IPS-20b (cell line): ENCODE data around the gene ITK.
"Not testable (repeated sequence)": the region's sequence is repeated elsewhere in the genome, so short reads cannot be mapped to it uniquely, and the experiment has no call there.

Experiments
- H3K27ac ChIP-seq: one replicate; pipeline ENCODE4 v1.5.1; 2013; ENCODE audit warnings: low read length
- H3K27me3 ChIP-seq: 2 replicates; pipeline ENCODE4 v1.6.1; 2013; ENCODE audit warnings: mild to moderate bottlenecking, low read length, inconsistent platforms; ENCODE audit not compliant: insufficient read depth
- H3K36me3 ChIP-seq: 2 replicates; pipeline ENCODE4 v1.6.1; 2013; ENCODE audit warnings: low read depth, mild to moderate bottlenecking, inconsistent platforms, low read length, moderate library complexity; ENCODE audit not compliant: insufficient read depth
- H3K4me1 ChIP-seq: 2 replicates; pipeline ENCODE4 v1.6.1; 2013; ENCODE audit warnings: mild to moderate bottlenecking, control low read depth, inconsistent platforms, low read length, moderate library complexity; ENCODE audit not compliant: insufficient read depth
- H3K4me3 ChIP-seq: 2 replicates; pipeline ENCODE4 v1.5.1; 2013; ENCODE audit warnings: mild to moderate bottlenecking, low read length, inconsistent platforms
- H3K9ac ChIP-seq: 2 replicates; pipeline ENCODE4 v1.6.1; 2013; ENCODE audit warnings: low read depth, mild to moderate bottlenecking, inconsistent platforms, low read length, moderate library complexity
- H3K9me3 ChIP-seq: 2 replicates; pipeline ENCODE4 v1.6.1; 2013; ENCODE audit warnings: mild to moderate bottlenecking, low read depth, low read length, inconsistent platforms; ENCODE audit not compliant: insufficient read depth

The ITK gene

DNA sequence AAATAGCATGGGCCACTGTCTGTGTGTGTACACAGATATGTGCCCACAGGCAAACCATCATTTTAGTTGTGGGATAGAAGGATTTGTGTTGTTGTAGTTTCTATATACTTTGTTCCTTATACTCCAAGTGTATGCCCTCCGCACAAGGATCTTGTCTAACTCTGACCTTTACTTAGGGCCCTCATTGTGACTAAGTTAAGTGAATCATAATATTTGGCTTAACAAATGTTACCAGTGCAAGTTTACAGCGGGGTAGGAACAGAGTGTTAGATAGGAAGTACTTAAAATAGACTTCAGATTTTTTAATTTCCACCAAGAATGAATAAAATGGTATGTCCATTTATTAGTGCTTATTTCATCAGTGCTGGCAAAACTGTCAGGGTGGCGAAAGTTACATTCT, 55.8 kb downstream of the ITK start:
- H3K4me1 ChIP-seq, result no peaks in the 10 kb centered on the region

DNA sequence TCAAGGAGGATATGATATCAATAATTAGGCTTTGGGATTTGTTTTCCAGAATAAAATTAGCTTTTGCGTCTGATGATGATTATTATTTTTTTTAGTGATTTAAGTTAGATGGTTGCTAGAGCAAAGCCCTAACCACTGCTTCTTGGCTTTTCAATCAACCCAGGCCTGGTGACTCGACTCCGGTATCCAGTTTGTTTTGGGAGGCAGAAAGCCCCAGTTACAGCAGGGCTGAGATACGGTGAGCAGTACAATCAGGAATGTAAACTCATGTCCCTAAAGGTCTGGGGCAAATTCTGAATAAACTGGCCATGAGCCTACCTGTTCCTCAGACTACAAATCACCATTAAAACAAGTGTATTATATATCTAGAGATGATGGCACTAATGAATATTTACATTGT, 60.8 kb downstream of the ITK start:
- Histone ChIP-seq H3K4me1 (peaks cover 2% of the 10 kb centered on the region; the same call in 1 of the 2 replicates), H3K4me3 (no peak overlapping the region), H3K27ac (no peak overlapping the region), H3K9me3 (no peaks in the 10 kb centered on the region), H3K36me3 (no peaks in the 10 kb centered on the region), H3K27me3 (no peaks in the 10 kb centered on the region), H3K9ac (no peak overlapping the region)

More for the DNA sequence above, 55.8 kb downstream of the ITK start:
- H3K27ac ChIP-seq, result no peak overlapping the region
- H3K9ac ChIP-seq, result no peak overlapping the region
- no peak overlapping the region for H3K4me3 ChIP-seq
- no peaks in the 10 kb centered on the region for H3K36me3 ChIP-seq
- no peaks in the 10 kb centered on the region for H3K27me3 ChIP-seq
- H3K9me3 ChIP-seq, result no peaks in the 10 kb centered on the region

DNA sequence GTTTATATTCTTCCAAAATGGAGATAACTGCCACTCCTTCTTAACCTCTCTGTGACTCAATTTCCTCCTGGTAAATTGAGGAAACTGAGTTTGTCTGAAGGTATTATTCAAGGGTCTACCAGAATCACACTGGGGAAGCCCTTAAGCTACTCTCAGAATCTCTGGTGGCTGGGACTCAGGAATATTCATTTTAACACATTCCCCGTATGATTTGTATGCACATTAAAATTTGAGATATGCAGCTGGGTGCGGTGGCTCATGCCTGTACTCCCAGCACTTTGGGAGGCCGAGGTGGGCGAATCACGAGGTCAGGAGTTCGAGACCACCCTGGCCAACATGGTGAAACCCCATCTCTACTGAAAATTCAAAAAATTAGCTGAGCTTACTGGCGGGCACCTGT, 64.1 kb downstream of the ITK start:
- not testable (repeated sequence) for H3K36me3 ChIP-seq, H3K27me3 ChIP-seq

DNA sequence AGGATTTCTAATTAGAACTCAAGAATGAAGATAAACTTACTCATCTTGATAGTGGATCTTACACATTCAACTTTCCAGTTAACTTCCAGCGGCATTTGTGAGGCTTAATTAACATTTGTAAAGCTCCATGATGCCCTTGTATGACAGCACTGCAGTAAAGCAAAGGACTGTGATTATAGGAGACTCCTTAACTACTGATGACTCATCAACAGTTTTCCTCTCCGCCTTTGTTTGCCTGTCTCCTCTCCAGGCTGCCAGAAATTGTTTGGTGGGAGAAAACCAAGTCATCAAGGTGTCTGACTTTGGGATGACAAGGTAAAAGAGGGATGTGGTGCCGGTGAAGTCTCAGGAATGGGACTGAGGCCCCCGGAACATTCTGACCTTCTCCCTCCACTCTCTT, 64.8 kb downstream of the ITK start:
- no peak overlapping the region for H3K4me3 ChIP-seq
- no peak overlapping the region for H3K9ac ChIP-seq
- H3K27me3 ChIP-seq, result no peaks in the 10 kb centered on the region
- H3K27ac ChIP-seq, result no peak overlapping the region
- peaks cover 2% of the 10 kb centered on the region; the same call in 1 of the 2 replicates for H3K4me1 ChIP-seq
- no peaks in the 10 kb centered on the region for H3K36me3 ChIP-seq
- H3K9me3 ChIP-seq, result no peaks in the 10 kb centered on the region

More for the DNA sequence above, 64.1 kb downstream of the ITK start:
- H3K9me3 ChIP-seq, H3K9ac ChIP-seq, H3K4me3 ChIP-seq, H3K4me1 ChIP-seq, H3K27ac ChIP-seq: not testable (repeated sequence)

DNA sequence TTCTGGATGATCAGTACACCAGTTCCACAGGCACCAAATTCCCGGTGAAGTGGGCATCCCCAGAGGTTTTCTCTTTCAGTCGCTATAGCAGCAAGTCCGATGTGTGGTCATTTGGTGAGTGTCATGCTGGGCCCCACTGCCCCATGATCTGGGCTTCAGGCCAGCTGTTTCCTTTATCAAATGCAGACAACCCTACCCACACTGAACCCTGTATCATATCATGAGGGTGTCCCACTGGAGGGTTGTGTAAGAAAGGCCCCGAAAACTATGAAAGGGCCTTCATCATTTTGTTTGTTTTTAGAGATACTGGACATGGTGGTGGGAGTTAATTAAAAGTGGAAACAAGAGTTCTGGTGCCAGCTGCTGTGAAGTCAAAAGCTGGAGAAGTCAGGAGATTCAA, 65.2 kb downstream of the ITK start:
- no peak overlapping the region for H3K9ac ChIP-seq
- no peak overlapping the region for H3K27ac ChIP-seq
- H3K4me1 ChIP-seq, result peaks cover 2% of the 10 kb centered on the region; the same call in 1 of the 2 replicates
- no peak overlapping the region for H3K4me3 ChIP-seq
- H3K36me3 ChIP-seq, result no peaks in the 10 kb centered on the region
- H3K27me3 ChIP-seq, result no peaks in the 10 kb centered on the region
- H3K9me3 ChIP-seq, result no peaks in the 10 kb centered on the region

DNA sequence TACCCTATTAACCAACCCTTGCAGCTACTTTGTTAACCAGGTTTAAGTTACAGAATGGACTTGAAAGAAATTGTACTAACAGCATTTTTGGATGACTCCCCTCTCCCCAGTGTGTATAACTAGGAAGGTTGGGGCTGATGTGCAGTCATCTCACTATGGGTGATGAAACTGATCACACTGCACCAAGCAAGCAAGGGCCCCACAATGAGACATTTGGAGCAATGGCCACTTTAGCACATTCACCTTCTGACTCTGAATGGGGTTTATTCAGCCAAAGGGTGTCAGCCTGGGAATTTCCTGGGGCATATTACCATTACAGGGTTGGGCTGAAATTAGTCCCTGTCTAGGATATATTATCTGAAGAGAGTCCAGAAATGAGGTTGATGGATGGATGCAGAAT, 66.6 kb downstream of the ITK start:
- H3K4me1 ChIP-seq, result peaks cover 2% of the 10 kb centered on the region; the same call in 1 of the 2 replicates
- H3K27me3 ChIP-seq, result no peaks in the 10 kb centered on the region
- no peak overlapping the region for H3K9ac ChIP-seq
- H3K4me3 ChIP-seq, result no peak overlapping the region
- no peak overlapping the region for H3K27ac ChIP-seq
- no peaks in the 10 kb centered on the region for H3K36me3 ChIP-seq
- H3K9me3 ChIP-seq, result no peaks in the 10 kb centered on the region

DNA sequence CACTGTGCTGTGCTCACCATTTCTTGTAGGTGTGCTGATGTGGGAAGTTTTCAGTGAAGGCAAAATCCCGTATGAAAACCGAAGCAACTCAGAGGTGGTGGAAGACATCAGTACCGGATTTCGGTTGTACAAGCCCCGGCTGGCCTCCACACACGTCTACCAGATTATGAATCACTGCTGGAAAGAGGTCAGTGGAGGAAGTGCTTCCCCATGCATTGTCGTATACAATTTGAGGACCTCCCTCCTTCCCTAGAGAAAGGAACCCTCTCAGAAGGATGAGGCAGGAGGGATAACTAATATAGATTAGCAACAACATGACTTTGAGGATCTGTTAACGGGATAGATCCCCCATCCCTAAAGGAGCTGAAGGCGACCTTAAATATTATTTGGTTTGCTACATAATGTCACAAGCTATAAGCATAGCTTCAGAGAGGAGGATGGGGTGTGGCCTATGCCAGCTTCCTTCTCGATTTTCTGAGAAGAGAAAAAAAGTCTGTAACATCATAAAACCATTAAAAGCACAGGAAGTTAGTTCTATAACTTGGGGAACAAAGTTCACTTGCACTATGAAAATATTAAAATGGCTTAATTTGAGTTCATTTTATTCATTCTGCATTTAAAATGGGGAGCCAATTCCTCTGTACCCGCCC, 68.3 kb downstream of the ITK start:
- Histone ChIP-seq H3K4me3 (no peak overlapping the region), H3K9me3 (no peaks in the 10 kb centered on the region), H3K27me3 (no peaks in the 10 kb centered on the region), H3K4me1 (peaks cover 2% of the 10 kb centered on the region; the same call in 1 of the 2 replicates), H3K9ac (no peak overlapping the region), H3K27ac (no peak overlapping the region), H3K36me3 (no peaks in the 10 kb centered on the region)

DNA sequence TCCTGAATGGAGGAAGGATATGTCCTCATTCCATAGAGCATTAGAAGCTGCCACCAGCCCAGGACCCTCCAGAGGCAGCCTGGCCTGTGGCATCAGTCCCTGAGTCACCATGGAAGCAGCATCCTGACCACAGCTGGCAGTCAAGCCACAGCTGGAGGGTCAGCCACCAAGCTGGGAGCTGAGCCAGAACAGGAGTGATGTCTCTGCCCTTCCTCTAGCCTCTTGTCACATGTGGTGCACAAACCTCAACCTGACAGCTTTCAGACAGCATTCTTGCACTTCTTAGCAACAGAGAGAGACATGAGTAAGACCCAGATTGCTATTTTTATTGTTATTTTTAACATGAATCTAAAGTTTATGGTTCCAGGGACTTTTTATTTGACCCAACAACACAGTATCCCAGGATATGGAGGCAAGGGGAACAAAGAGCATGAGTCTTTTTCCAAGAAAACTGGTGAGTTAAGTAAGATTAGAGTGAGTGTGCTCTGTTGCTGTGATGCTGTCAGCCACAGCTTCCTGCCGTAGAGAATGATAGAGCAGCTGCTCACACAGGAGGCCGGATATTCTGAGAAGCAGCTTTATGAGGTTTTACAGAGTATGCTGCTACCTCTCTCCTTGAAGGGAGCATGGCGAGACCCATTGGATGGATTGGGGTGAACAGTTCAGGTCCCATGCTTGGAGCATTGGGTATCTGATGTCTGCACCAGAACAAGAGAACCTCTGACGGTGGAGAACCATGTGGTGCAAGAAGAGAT, 72.2 kb downstream of the ITK start:
- no peaks in the 10 kb centered on the region for H3K9me3 ChIP-seq
- H3K27ac ChIP-seq, result no peak overlapping the region
- no peaks in the 10 kb centered on the region for H3K4me1 ChIP-seq
- no peak overlapping the region for H3K4me3 ChIP-seq
- H3K36me3 ChIP-seq, result no peaks in the 10 kb centered on the region
- H3K9ac ChIP-seq, result no peak overlapping the region
- H3K27me3 ChIP-seq, result no peaks in the 10 kb centered on the region

GRCh38 chr5:157253547-157253946, 72.9 kb downstream of the ITK start:
- H3K4me1 ChIP-seq, result no peaks in the 10 kb centered on the region
- H3K4me3 ChIP-seq, result no peak overlapping the region
- no peak overlapping the region for H3K9ac ChIP-seq
- no peaks in the 10 kb centered on the region for H3K36me3 ChIP-seq
- no peak overlapping the region for H3K27ac ChIP-seq
- no peaks in the 10 kb centered on the region for H3K27me3 ChIP-seq
- no peaks in the 10 kb centered on the region for H3K9me3 ChIP-seq

DNA sequence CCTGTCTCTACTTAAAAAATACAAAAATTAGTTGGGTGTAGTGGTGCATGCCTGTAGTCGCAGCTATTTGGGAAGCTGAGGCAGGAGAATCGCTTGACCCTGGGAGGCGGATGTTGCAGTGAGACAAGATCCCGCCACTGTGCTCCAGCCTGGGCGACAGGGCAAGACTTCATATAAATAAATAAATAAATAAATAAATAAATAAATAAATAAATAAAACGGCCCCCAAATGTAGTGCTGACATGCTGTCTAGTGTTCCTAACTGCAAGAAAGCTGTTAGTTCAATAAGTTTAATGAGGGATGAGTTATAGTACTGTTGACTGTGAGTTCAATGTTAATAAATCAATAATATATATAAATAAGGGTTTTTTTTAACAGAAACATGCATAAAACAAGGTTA, 77.8 kb downstream of the ITK start:
- Histone ChIP-seq H3K9ac (no peak overlapping the region), H3K4me1 (no peaks in the 10 kb centered on the region), H3K27ac (no peak overlapping the region), H3K27me3 (peaks cover 3% of the 10 kb centered on the region), H3K9me3 (no peaks in the 10 kb centered on the region), H3K4me3 (no peak overlapping the region), H3K36me3 (no peaks in the 10 kb centered on the region)

- Histone ChIP-seq H3K27me3 (peaks cover 9% of the 10 kb centered on the region), H3K4me3 (no peak overlapping the region), H3K9ac (no peak overlapping the region), H3K27ac (no peak overlapping the region), H3K9me3 (no peaks in the 10 kb centered on the region), H3K36me3 (no peaks in the 10 kb centered on the region), H3K4me1 (no peaks in the 10 kb centered on the region)
Observed at GRCh38 chr5:157259699-157260098, 79.1 kb downstream of the ITK start.

DNA sequence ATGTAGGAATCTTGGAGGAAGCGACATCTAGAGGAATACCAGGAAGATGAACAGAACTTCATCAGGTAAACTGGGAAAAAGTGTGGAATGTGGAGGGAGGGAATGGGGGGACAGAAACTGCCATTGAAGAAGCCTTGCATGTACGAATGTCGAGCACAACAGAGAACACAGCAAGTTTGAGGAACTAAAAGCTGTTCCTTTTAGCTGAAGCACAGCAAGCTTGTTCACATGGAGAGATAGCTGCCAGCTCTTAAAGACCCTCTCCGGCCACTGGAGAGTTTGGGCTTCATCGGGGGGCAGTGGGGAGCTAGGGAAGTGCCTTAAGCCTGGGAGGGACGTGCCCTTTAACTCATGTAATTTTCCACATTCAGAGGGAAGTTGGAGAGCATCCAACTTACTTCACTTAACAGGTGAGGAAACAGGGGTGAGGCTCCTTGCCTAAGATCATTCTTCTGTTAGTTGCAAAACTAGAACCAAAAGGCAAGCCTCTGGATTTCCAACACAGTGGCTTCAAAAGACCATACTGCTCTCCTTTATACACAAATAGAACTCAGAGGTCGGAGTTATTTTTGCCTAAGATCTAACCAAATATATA, 83.0 kb downstream of the ITK start:
- Histone ChIP-seq H3K27me3 (peaks cover 15% of the 10 kb centered on the region), H3K9ac (no peak overlapping the region), H3K36me3 (no peaks in the 10 kb centered on the region), H3K9me3 (no peaks in the 10 kb centered on the region), H3K27ac (no peak overlapping the region), H3K4me3 (no peak overlapping the region), H3K4me1 (peaks cover 21% of the 10 kb centered on the region)
